GM12878 (cell line): ENCODE results near the gene MAP3K5. TPM values are rescaled to one million over a fixed set of nuclear protein-coding genes. Genes with fewer than 3 reads are reported as not detected.

ENCODE experiments used
- BMI1 ChIP-seq: fragments of 450-650 bp; IDR thresholded peaks from 2 replicates; pipeline ENCODE4 v1.6.1; 2016; ENCODE audit warnings: mild to moderate bottlenecking, moderate library complexity, borderline replicate concordance
- CBX5 ChIP-seq: sonication (generic); IDR thresholded peaks from 2 replicates; pipeline ENCODE4 v1.6.1; 2016; ENCODE audit warnings: low read depth, moderate library complexity, mild to moderate bottlenecking, inconsistent platforms
- CHD4 ChIP-seq: fragments of 200-600 bp; sonication (generic); IDR thresholded peaks from 2 replicates; pipeline ENCODE4 v1.6.1; 2016; ENCODE audit warnings: mild to moderate bottlenecking
- DPF2 ChIP-seq: fragments of 450-650 bp; IDR thresholded peaks from 2 replicates; pipeline ENCODE4 v1.6.1; 2017; ENCODE audit warnings: mild to moderate bottlenecking
- E4F1 ChIP-seq: fragments of 450-650 bp; IDR thresholded peaks from 2 replicates; pipeline ENCODE4 v1.6.1; 2018; ENCODE audit warnings: borderline replicate concordance, mild to moderate bottlenecking; ENCODE audit not compliant: partially characterized antibody
- EED ChIP-seq: sonication (generic); IDR thresholded peaks from 2 replicates; pipeline ENCODE4 v1.6.1; 2016; ENCODE audit warnings: antibody characterized with exemption, low read depth
- EZH2 ChIP-seq: IDR thresholded peaks from 2 replicates; pipeline ENCODE4 v1.6.1; 2012; ENCODE audit warnings: low read depth, mild to moderate bottlenecking, control low read depth, inconsistent platforms, low read length, borderline replicate concordance; ENCODE audit not compliant: control insufficient read depth
- GABPA ChIP-seq: IDR thresholded peaks from 2 replicates; pipeline ENCODE4 v1.6.1; 2014; ENCODE audit warnings: antibody characterized with exemption, low read depth, mild to moderate bottlenecking, inconsistent platforms
- HDAC6 ChIP-seq: fragments of 200-600 bp; sonication (generic); IDR thresholded peaks from one replicate; pipeline ENCODE4 v1.8.0; 2017; ENCODE audit warnings: antibody characterized with exemption; ENCODE audit not compliant: unreplicated experiment
- KDM1A ChIP-seq: fragments of 200-600 bp; sonication (generic); IDR thresholded peaks from 2 replicates; pipeline ENCODE4 v1.6.1; 2016; ENCODE audit warnings: borderline replicate concordance
- MLLT1 ChIP-seq: fragments of 450-650 bp; IDR thresholded peaks from 2 replicates; pipeline ENCODE4 v1.6.1; 2016; ENCODE audit warnings: mild to moderate bottlenecking
- NFXL1 ChIP-seq: fragments of 450-650 bp; IDR thresholded peaks from 2 replicates; pipeline ENCODE4 v1.6.1; 2017; ENCODE audit warnings: antibody characterized with exemption, mild to moderate bottlenecking, borderline replicate concordance
- PAX5 ChIP-seq: IDR thresholded peaks from 2 replicates; pipeline ENCODE4 v1.6.1; 2011; ENCODE audit warnings: low read depth, low read length, borderline replicate concordance
- RAD21 ChIP-seq: IDR thresholded peaks from 2 replicates; pipeline ENCODE4 v1.6.1; 2011; ENCODE audit warnings: mild to moderate bottlenecking, low read depth, low read length, moderate library complexity; ENCODE audit not compliant: insufficient read depth
- RELA ChIP-seq: fragments of 450-650 bp; IDR thresholded peaks from 2 replicates; pipeline ENCODE4 v1.8.0; 2014; ENCODE audit warnings: borderline replicate concordance; ENCODE audit not compliant: partially characterized antibody
- SIN3A ChIP-seq: IDR thresholded peaks from 2 replicates; pipeline ENCODE4 v1.6.1; 2012; ENCODE audit warnings: low read depth, low read length, improper control_type of control experiment
- SMAD5 ChIP-seq: IDR thresholded peaks from 2 replicates; pipeline ENCODE4 v1.6.1; 2016; ENCODE audit warnings: antibody characterized with exemption, low read depth
- TAF1 ChIP-seq: IDR thresholded peaks from 2 replicates; pipeline ENCODE4 v1.6.1; 2011; ENCODE audit warnings: mild to moderate bottlenecking, low read depth, low read length, borderline replicate concordance
- TCF12 ChIP-seq: IDR thresholded peaks from 2 replicates; pipeline ENCODE4 v1.6.1; 2011; ENCODE audit warnings: low read depth, mild to moderate bottlenecking, low read length
- TCF3 ChIP-seq: IDR thresholded peaks from 2 replicates; pipeline ENCODE4 v1.6.1; 2012; ENCODE audit warnings: low read depth, mild to moderate bottlenecking, low read length, borderline replicate concordance; ENCODE audit not compliant: insufficient read depth
- ZBTB40 ChIP-seq: fragments of 450-650 bp; IDR thresholded peaks from 2 replicates; pipeline ENCODE4 v1.6.1; 2016; ENCODE audit warnings: mild to moderate bottlenecking, moderate library complexity, borderline replicate concordance
- ZNF217 ChIP-seq: fragments of 450-650 bp; IDR thresholded peaks from 2 replicates; pipeline ENCODE4 v1.6.1; 2017; ENCODE audit warnings: antibody characterized with exemption, mild to moderate bottlenecking
- polyA plus RNA-seq, 11 experiments: library from polyadenylated mRNA; depleted of rRNA in 4 of 11; unstranded in 6 of 11; stranded (reverse) in 5 of 11; fragments of >200 nt; fragmentation: Nextera tagmentation in 4 of 11; fragmentation: Illumina TruSeq in 1 of 11; extraction: Ambion mirVana in 4 of 11; extraction: Trizol in 1 of 11; gene quantifications; 1 replicate in 1 of 11; 2 replicates in 10 of 11; pipeline versions ENCODE4 v1.2.1 to v1.2.3, GENCODE V29; 2011 to 2016; ENCODE audit warnings: inconsistent platforms in 2 of 11, missing spikeins in 2 of 11, low read depth in 1 of 11
- total RNA-seq, 4 experiments: library from RNA; depleted of rRNA in 3 of 4; stranded (reverse); fragments of >200 nt in 3 of 4; fragmentation: Illumina TruSeq in 1 of 4; extraction: Trizol in 1 of 4; gene quantifications; 2 replicates each; pipeline versions ENCODE4 v1.2.1 to v1.2.3, GENCODE V29; 2013 to 2021
- TF ChIP-seq, protein P1 (sequence below): IDR thresholded peaks from 2 replicates; pipeline ENCODE4 v1.6.1; 2012; ENCODE audit warnings: low read depth, low read length, improper control_type of control experiment

MAP3K5 gene
- total and polyA plus RNA-seq, 10 of the 15 experiments (the other 5 are each of a cell fraction or from before 2014, with no cell fraction given): 5.4 to 34.3 (median 26.4) TPM

GRCh38 chr6:136550330-136551071, 241.8 kb downstream of the MAP3K5 start, which contains the start of gene MAP7 (continued):
- no peak for TF ChIP-seq ZBTB40
- TF ChIP-seq RELA: peak; percentile 28
- no peak for TF ChIP-seq HDAC6
- TF ChIP-seq CBX5: no peak
- TF ChIP-seq TAF1: no peak
- TF ChIP-seq DPF2: peak; percentile 47; the same call in 1 of the 2 replicates
- TF ChIP-seq ZNF217: peak; percentile 84
- no peak for TF ChIP-seq MLLT1
- TF ChIP-seq RAD21: peak; percentile 37; the same call in 1 of the 2 replicates
- no peak for TF ChIP-seq EED
- TF ChIP-seq TCF3: 0 out of 2 replicates have a peak, but pooled peaks have one; percentile 29
- TF ChIP-seq TCF12: no peak
- TF ChIP-seq CHD4: no peak
- 0 out of 2 replicates have a peak, but pooled peaks have one; percentile 12 for TF ChIP-seq PAX5
- TF ChIP-seq, protein P1, sequence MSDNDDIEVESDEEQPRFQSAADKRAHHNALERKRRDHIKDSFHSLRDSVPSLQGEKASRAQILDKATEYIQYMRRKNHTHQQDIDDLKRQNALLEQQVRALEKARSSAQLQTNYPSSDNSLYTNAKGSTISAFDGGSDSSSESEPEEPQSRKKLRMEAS: no peak
- TF ChIP-seq NFXL1: no peak
- no peak for TF ChIP-seq GABPA
- no peak for TF ChIP-seq SMAD5
- TF ChIP-seq E4F1: no peak
- no peak for TF ChIP-seq BMI1
- TF ChIP-seq SIN3A: no peak
- TF ChIP-seq KDM1A: no peak
- TF ChIP-seq EZH2: no peak
